ENCODE results near the gene GPA33. TPM values are rescaled to one million over a fixed set of nuclear protein-coding genes. Genes with fewer than 3 reads are reported as not detected.
A peak's percentile ranks its signal among the peaks of the same experiment; 100 is the strongest.

GPA33 gene
- total RNA-seq, 1 experiment from 2014 or later, result not detected

DNA sequence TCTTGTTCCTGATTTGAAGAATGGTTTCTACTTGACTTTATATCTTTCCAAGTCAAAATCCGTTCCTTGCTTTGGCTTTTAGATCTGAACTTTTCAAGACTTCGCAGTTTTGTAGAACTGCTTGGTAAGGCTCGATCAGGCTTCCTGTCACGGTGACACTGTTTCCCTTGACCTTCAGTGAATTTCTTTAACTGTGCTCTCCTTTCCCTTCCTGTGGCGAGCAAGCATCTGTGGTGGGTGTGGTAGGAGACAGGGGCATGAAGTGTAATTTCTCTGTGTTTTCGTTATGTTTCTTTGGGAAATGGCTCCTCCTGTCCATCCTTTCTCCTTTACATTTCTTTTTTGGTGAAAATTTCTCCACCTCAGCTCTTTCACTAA, 14.1 kb upstream of the GPA33 start:
- no peaks in the 10 kb centered on the region for H3K9me2 ChIP-seq (ENCODE audit: insufficient read depth)
- ChIA-PET POLR2A (ENCODE audit: unreplicated experiment) (no interaction called here), CTCF (interaction anchor here (0.6 kb wide), 2 partner anchors 12 to 116 kb away, joined by 3 to 9 read pairs; no protein-coding TSS in a partner anchor)
- no peaks in the 10 kb centered on the region for H4K20me1 ChIP-seq (ENCODE audit: insufficient read depth)
- peaks cover 63% of the 10 kb centered on the region for H3K4me1 ChIP-seq (replicated peaks; ENCODE audit: insufficient read depth)
- no peaks in the 10 kb centered on the region for H3K9me3 ChIP-seq (ENCODE audit: insufficient read depth, low read depth)
- no peaks in the 10 kb centered on the region for H3K79me2 ChIP-seq (ENCODE audit: low read depth)
- no peaks in the 10 kb centered on the region for H3K36me3 ChIP-seq (ENCODE audit: low read depth)
- intact Hi-C loops (cut with micrococcal nuclease; ENCODE audit: unreplicated experiment), result no loop called here
- no peak for DNase-seq
- H3K4me3 ChIP-seq, result no peak overlapping the region
- no peak overlapping the region for H3K4me2 ChIP-seq
- H3K27ac ChIP-seq, result no peak overlapping the region
- H3K27me3 ChIP-seq (ENCODE audit: insufficient read depth, low read depth), result no peaks in the 10 kb centered on the region
- peaks cover 29% of the 10 kb centered on the region for H3F3A ChIP-seq (ENCODE audit: insufficient read depth, low read depth)
- TF ChIP-seq, protein P1, sequence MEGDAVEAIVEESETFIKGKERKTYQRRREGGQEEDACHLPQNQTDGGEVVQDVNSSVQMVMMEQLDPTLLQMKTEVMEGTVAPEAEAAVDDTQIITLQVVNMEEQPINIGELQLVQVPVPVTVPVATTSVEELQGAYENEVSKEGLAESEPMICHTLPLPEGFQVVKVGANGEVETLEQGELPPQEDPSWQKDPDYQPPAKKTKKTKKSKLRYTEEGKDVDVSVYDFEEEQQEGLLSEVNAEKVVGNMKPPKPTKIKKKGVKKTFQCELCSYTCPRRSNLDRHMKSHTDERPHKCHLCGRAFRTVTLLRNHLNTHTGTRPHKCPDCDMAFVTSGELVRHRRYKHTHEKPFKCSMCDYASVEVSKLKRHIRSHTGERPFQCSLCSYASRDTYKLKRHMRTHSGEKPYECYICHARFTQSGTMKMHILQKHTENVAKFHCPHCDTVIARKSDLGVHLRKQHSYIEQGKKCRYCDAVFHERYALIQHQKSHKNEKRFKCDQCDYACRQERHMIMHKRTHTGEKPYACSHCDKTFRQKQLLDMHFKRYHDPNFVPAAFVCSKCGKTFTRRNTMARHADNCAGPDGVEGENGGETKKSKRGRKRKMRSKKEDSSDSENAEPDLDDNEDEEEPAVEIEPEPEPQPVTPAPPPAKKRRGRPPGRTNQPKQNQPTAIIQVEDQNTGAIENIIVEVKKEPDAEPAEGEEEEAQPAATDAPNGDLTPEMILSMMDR (conservative IDR thresholded peaks at IDR 0.05), result no peak
- no peak for TF ChIP-seq EZH2 (IDR thresholded peaks at IDR 0.05; ENCODE audit: low read depth)
- H2AFZ ChIP-seq, result no peak overlapping the region
- BruUV-seq (replicated peaks), result no TSS peak

- Histone ChIP-seq H3K27ac (peak overlapping the region; percentile 53; the same call in 1 of the 2 replicates), H3F3A (ENCODE audit: insufficient read depth, low read depth) (peaks cover 17% of the 10 kb centered on the region; the same call in 1 of the 2 replicates), H3K27me3 (ENCODE audit: insufficient read depth, low read depth) (no peaks in the 10 kb centered on the region), H3K4me2 (peak overlapping the region; percentile 38; the same call in 1 of the 2 replicates), H3K79me2 (ENCODE audit: low read depth) (no peaks in the 10 kb centered on the region), H3K9me3 (ENCODE audit: insufficient read depth, low read depth) (no peaks in the 10 kb centered on the region), H2AFZ (0 out of 2 replicates have a peak overlapping the region, but pooled peaks have one; percentile 54), H3K4me3 (no peak overlapping the region), H4K20me1 (ENCODE audit: insufficient read depth) (no peaks in the 10 kb centered on the region), H3K36me3 (ENCODE audit: low read depth) (no peaks in the 10 kb centered on the region), H3K9me2 (ENCODE audit: insufficient read depth) (no peaks in the 10 kb centered on the region), H3K4me1 (replicated peaks; ENCODE audit: insufficient read depth) (peaks cover 59% of the 10 kb centered on the region)
- POLR2A ChIA-PET (ENCODE audit: unreplicated experiment), result interaction anchor here (0.5 kb wide), 1 partner anchor 117 kb away, joined by 3 read pairs; no protein-coding TSS in a partner anchor
- no peak for DNase-seq
- intact Hi-C loops (cut with micrococcal nuclease; ENCODE audit: unreplicated experiment), result no loop called here
- no TSS peak for BruUV-seq (replicated peaks)
- TF ChIP-seq, protein P1 (conservative IDR thresholded peaks at IDR 0.05), result no peak
- no peak for TF ChIP-seq EZH2 (IDR thresholded peaks at IDR 0.05; ENCODE audit: low read depth)
- CTCF ChIA-PET, result interaction anchor here (0.7 kb wide), 1 partner anchor 584 kb away, joined by 3 read pairs; no protein-coding TSS in a partner anchor
Measured at GRCh38 chr1:167102906-167103573, 12.9 kb upstream of the GPA33 start.

DNA sequence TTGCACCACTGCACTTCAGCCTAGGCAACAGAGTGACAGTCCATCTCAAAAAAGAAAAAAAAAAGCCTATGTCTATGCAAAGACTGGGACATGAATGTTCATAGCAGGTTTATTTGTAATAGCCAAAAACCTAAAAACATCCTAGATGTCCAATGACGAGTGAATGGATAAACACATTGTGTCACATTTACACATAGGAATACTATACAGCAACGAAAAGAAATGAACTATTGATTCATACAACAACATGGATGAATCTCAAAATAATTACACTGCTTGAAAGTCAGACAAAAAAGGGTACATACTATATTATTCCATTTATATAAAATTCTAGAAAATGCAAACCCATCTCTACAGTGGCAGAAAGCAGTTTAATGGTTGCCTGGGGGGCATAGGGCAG, 11.6 kb upstream of the GPA33 start:
- Histone ChIP-seq H3K9me2 (ENCODE audit: insufficient read depth) (no peaks in the 10 kb centered on the region), H3K27ac (no peak overlapping the region), H3K4me2 (no peak overlapping the region), H3K36me3 (ENCODE audit: low read depth) (no peaks in the 10 kb centered on the region), H3K4me3 (no peak overlapping the region), H3K9me3 (ENCODE audit: insufficient read depth, low read depth) (no peaks in the 10 kb centered on the region), H3K79me2 (ENCODE audit: low read depth) (no peaks in the 10 kb centered on the region), H4K20me1 (ENCODE audit: insufficient read depth) (no peaks in the 10 kb centered on the region), H3K4me1 (replicated peaks; ENCODE audit: insufficient read depth) (peaks cover 47% of the 10 kb centered on the region), H3F3A (ENCODE audit: insufficient read depth, low read depth) (peaks cover 17% of the 10 kb centered on the region; the same call in 1 of the 2 replicates), H2AFZ (no peak overlapping the region), H3K27me3 (ENCODE audit: insufficient read depth, low read depth) (no peaks in the 10 kb centered on the region)
- no peak for DNase-seq
- ChIA-PET POLR2A (ENCODE audit: unreplicated experiment) (interaction anchor here (0.7 kb wide), 1 partner anchor 121 kb away, joined by 6 read pairs; no protein-coding TSS in a partner anchor), CTCF (no interaction called here)
- no peak for TF ChIP-seq EZH2 (IDR thresholded peaks at IDR 0.05; ENCODE audit: low read depth)
- TF ChIP-seq, protein P1 (conservative IDR thresholded peaks at IDR 0.05), result no peak
- intact Hi-C loops (cut with micrococcal nuclease; ENCODE audit: unreplicated experiment), result no loop called here
- no TSS peak for BruUV-seq (replicated peaks)
